Endodermal cell (in vitro differentiated cells): ENCODE data around the gene ADCYAP1. TPM values are rescaled to one million over a fixed set of nuclear protein-coding genes. Genes with fewer than 3 reads are reported as not detected.

Source experiments
- DNase-seq: peaks from one replicate; pipeline ENCODE4 v3.0.0-alpha.2; 2017
- H3K27ac ChIP-seq: 2 replicates; pipeline ENCODE4 v1.5.1; 2013; ENCODE audit warnings: mild to moderate bottlenecking, low read depth, low read length, moderate library complexity
- H3K27me3 ChIP-seq: 2 replicates; pipeline ENCODE4 v1.6.1; 2013; ENCODE audit warnings: mild to moderate bottlenecking, low read length, moderate library complexity; ENCODE audit not compliant: insufficient read depth, control insufficient read depth, poor library complexity, severe bottlenecking
- H3K36me3 ChIP-seq: 2 replicates; pipeline ENCODE4 v1.7.0; 2013; ENCODE audit warnings: mild to moderate bottlenecking, low read length, moderate library complexity; ENCODE audit not compliant: control insufficient read depth, insufficient read depth
- H3K4me1 ChIP-seq: one replicate; pipeline ENCODE4 v1.7.0; 2013; ENCODE audit warnings: low read length; ENCODE audit not compliant: control insufficient read depth, insufficient read depth
- H3K4me3 ChIP-seq: 2 replicates; pipeline ENCODE4 v1.5.1; 2013; ENCODE audit warnings: mild to moderate bottlenecking, low read length, moderate library complexity
- H3K9ac ChIP-seq: 2 replicates; pipeline ENCODE4 v1.6.1; 2013; ENCODE audit warnings: mild to moderate bottlenecking, low read length, moderate library complexity; ENCODE audit not compliant: poor library complexity, severe bottlenecking; ENCODE audit errors: extremely low read depth
- H3K9me3 ChIP-seq: 2 replicates; pipeline ENCODE4 v1.6.1; 2013; ENCODE audit warnings: mild to moderate bottlenecking, low read length, moderate library complexity; ENCODE audit not compliant: control insufficient read depth
- H3K27ac Mint-ChIP-seq: 2 replicates; pipeline ENCODE4 v1.8.0; 2020; ENCODE audit warnings: mixed read lengths
- H3K27me3 Mint-ChIP-seq: 2 replicates; pipeline ENCODE4 v1.8.0; 2021; ENCODE audit warnings: mild to moderate bottlenecking, mixed read lengths; ENCODE audit not compliant: insufficient read depth
- H3K36me3 Mint-ChIP-seq: 2 replicates; pipeline ENCODE4 v1.8.0; 2020; ENCODE audit warnings: low read depth, mixed read lengths
- H3K4me1 Mint-ChIP-seq: 2 replicates; pipeline ENCODE4 v1.8.0; 2020; ENCODE audit warnings: mixed read lengths
- H3K4me3 Mint-ChIP-seq: 2 replicates; pipeline ENCODE4 v1.8.0; 2020; ENCODE audit warnings: mild to moderate bottlenecking, moderate library complexity, mixed read lengths
- H3K9me3 Mint-ChIP-seq: 2 replicates; pipeline ENCODE4 v1.8.0; 2020; ENCODE audit warnings: mild to moderate bottlenecking, mixed read lengths
- CTCF ChIP-seq: fragments of 200-600 bp; sonication (generic); conservative IDR thresholded peaks from 2 replicates; pipeline ENCODE4 v1.5.0; 2021; ENCODE audit warnings: antibody characterized with exemption, mild to moderate bottlenecking
- WGBS, 2 experiments: methylation state at CpG; one replicate each; pipeline versions ENCODE4 v1.1.5 to v1.1.7; 2013; ENCODE audit warnings: missing lambda C conversion rate in 2 of 2, mixed read lengths in 1 of 2; ENCODE audit not compliant: insufficient coverage in 1 of 2, insufficient read length in 1 of 2; 5-methylcytosine and 5-hydroxymethylcytosine counted together
- total RNA-seq, 2 donors: library from RNA; stranded (reverse); fragmentation: NEBNext Ultra II Directional in 1 of 2; extraction: Animal tissue kit (Norgen Biotek cat#: 25700) in 1 of 2; gene quantifications; 2 replicates in 1 of 2; 3 replicates in 1 of 2; pipeline ENCODE4 v1.2.1, GENCODE V29; 2021

ADCYAP1 gene
- total RNA-seq, 2 donors from 2014 or later, result not detected

GRCh38 chr18:936941-937340, 32.3 kb downstream of the ADCYAP1 start:
- H3K27ac ChIP-seq, result no peak overlapping the region
- peaks cover 12% of the 10 kb centered on the region for H3K27me3 Mint-ChIP-seq
- no peak for DNase-seq
- no peaks in the 10 kb centered on the region for H3K36me3 Mint-ChIP-seq
- H3K4me3 Mint-ChIP-seq, result no peak overlapping the region
- no peaks in the 10 kb centered on the region for H3K27me3 ChIP-seq
- H3K9ac ChIP-seq, result no peak overlapping the region
- no peak for TF ChIP-seq CTCF
- WGBS, 2 experiments, result 87 to 93% methylated on average over 3 to 6 of the region's 6 CpGs
- no peak overlapping the region for H3K27ac Mint-ChIP-seq
- H3K4me3 ChIP-seq, result no peak overlapping the region
- H3K9me3 ChIP-seq, result no peaks in the 10 kb centered on the region
- no peaks in the 10 kb centered on the region for H3K36me3 ChIP-seq
- H3K4me1 ChIP-seq, result no peaks in the 10 kb centered on the region
- H3K9me3 Mint-ChIP-seq, result no peaks in the 10 kb centered on the region
- H3K4me1 Mint-ChIP-seq, result peaks cover 3% of the 10 kb centered on the region

- 29 to 83% methylated on average over 1 to 3 of the region's 4 CpGs for WGBS, 2 experiments
- no peak for DNase-seq
- Mint-ChIP-seq H3K27me3 (peaks cover 5% of the 10 kb centered on the region), H3K4me3 (no peak overlapping the region), H3K27ac (peak overlapping the region; percentile 61), H3K36me3 (no peaks in the 10 kb centered on the region), H3K4me1 (no peaks in the 10 kb centered on the region), H3K9me3 (no peaks in the 10 kb centered on the region)
- TF ChIP-seq CTCF, result no peak
- H3K9me3 ChIP-seq, result no peaks in the 10 kb centered on the region
- no peaks in the 10 kb centered on the region for H3K36me3 ChIP-seq
- H3K27me3 ChIP-seq, result no peaks in the 10 kb centered on the region
- no peak overlapping the region for H3K9ac ChIP-seq
- no peaks in the 10 kb centered on the region for H3K4me1 ChIP-seq
- no peak overlapping the region for H3K4me3 ChIP-seq
- H3K27ac ChIP-seq, result no peak overlapping the region
Observed at GRCh38 chr18:939166-939565, 34.5 kb downstream of the ADCYAP1 start.

GRCh38 chr18:939958-940357, 35.3 kb downstream of the ADCYAP1 start:
- no peaks in the 10 kb centered on the region for H3K36me3 ChIP-seq
- Mint-ChIP-seq H3K4me1 (no peaks in the 10 kb centered on the region), H3K36me3 (no peaks in the 10 kb centered on the region), H3K9me3 (no peaks in the 10 kb centered on the region), H3K27ac (no peak overlapping the region), H3K27me3 (peaks cover 3% of the 10 kb centered on the region), H3K4me3 (no peak overlapping the region)
- H3K4me3 ChIP-seq, result no peak overlapping the region
- 75 to 89% methylated on average over 4 of the region's 4 CpGs for WGBS, 2 experiments
- no peak for TF ChIP-seq CTCF
- H3K9ac ChIP-seq, result no peak overlapping the region
- H3K27ac ChIP-seq, result no peak overlapping the region
- H3K4me1 ChIP-seq, result no peaks in the 10 kb centered on the region
- H3K9me3 ChIP-seq, result no peaks in the 10 kb centered on the region
- no peaks in the 10 kb centered on the region for H3K27me3 ChIP-seq
- DNase-seq, result no peak
